ENCODE data around the gene CDC42. TPM values are rescaled to one million over a fixed set of nuclear protein-coding genes. Genes with fewer than 3 reads are reported as not detected.

The CDC42 gene
- total and polyA plus RNA-seq, 9 of the 15 experiments (the other 6 are each of a cell fraction or from before 2014, with no cell fraction given), result 186 to 398 (median 325) TPM

DNA sequence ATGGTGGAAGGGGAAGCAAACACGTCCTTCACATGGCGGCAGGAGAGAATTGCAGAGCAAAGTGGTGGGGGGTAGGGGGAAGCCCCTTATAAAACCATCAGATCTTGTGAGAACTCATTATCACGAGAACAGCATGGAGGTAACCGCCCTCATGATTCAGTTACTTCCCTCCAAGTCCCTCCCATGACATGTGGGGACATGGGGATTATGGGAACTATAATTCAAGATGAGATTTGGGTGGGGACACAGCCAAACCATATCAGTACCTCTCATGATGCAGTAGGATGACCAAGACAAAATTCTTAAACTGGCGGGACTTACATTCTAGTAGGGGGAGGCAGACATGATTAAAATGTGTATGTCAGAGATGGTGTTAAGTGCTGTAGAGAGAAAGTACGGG, 51.6 kb downstream of the CDC42 start (continued):
- TF ChIP-seq, protein P1, sequence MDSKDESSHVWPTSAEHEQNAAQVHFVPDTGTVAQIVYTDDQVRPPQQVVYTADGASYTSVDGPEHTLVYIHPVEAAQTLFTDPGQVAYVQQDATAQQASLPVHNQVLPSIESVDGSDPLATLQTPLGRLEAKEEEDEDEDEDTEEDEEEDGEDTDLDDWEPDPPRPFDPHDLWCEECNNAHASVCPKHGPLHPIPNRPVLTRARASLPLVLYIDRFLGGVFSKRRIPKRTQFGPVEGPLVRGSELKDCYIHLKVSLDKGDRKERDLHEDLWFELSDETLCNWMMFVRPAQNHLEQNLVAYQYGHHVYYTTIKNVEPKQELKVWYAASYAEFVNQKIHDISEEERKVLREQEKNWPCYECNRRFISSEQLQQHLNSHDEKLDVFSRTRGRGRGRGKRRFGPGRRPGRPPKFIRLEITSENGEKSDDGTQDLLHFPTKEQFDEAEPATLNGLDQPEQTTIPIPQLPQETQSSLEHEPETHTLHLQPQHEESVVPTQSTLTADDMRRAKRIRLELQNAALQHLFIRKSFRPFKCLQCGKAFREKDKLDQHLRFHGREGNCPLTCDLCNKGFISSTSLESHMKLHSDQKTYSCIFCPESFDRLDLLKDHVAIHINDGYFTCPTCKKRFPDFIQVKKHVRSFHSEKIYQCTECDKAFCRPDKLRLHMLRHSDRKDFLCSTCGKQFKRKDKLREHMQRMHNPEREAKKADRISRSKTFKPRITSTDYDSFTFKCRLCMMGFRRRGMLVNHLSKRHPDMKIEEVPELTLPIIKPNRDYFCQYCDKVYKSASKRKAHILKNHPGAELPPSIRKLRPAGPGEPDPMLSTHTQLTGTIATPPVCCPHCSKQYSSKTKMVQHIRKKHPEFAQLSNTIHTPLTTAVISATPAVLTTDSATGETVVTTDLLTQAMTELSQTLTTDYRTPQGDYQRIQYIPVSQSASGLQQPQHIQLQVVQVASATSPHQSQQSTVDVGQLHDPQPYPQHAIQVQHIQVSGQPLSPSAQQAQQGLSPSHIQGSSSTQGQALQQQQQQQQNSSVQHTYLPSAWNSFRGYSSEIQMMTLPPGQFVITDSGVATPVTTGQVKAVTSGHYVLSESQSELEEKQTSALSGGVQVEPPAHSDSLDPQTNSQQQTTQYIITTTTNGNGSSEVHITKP (IDR thresholded peaks at IDR 0.05; ENCODE audit: partially characterized antibody), result no peak
- TF ChIP-seq, protein P2, sequence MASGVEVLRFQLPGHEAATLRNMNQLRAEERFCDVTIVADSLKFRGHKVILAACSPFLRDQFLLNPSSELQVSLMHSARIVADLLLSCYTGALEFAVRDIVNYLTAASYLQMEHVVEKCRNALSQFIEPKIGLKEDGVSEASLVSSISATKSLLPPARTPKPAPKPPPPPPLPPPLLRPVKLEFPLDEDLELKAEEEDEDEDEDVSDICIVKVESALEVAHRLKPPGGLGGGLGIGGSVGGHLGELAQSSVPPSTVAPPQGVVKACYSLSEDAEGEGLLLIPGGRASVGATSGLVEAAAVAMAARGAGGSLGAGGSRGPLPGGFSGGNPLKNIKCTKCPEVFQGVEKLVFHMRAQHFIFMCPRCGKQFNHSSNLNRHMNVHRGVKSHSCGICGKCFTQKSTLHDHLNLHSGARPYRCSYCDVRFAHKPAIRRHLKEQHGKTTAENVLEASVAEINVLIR (CRISPR knock-in tag; IDR thresholded peaks at IDR 0.05), result no peak
- no peak for TF ChIP-seq ZNF165 (CRISPR knock-in tag; IDR thresholded peaks at IDR 0.05; ENCODE audit: borderline replicate concordance)
- TF ChIP-seq, protein P3, sequence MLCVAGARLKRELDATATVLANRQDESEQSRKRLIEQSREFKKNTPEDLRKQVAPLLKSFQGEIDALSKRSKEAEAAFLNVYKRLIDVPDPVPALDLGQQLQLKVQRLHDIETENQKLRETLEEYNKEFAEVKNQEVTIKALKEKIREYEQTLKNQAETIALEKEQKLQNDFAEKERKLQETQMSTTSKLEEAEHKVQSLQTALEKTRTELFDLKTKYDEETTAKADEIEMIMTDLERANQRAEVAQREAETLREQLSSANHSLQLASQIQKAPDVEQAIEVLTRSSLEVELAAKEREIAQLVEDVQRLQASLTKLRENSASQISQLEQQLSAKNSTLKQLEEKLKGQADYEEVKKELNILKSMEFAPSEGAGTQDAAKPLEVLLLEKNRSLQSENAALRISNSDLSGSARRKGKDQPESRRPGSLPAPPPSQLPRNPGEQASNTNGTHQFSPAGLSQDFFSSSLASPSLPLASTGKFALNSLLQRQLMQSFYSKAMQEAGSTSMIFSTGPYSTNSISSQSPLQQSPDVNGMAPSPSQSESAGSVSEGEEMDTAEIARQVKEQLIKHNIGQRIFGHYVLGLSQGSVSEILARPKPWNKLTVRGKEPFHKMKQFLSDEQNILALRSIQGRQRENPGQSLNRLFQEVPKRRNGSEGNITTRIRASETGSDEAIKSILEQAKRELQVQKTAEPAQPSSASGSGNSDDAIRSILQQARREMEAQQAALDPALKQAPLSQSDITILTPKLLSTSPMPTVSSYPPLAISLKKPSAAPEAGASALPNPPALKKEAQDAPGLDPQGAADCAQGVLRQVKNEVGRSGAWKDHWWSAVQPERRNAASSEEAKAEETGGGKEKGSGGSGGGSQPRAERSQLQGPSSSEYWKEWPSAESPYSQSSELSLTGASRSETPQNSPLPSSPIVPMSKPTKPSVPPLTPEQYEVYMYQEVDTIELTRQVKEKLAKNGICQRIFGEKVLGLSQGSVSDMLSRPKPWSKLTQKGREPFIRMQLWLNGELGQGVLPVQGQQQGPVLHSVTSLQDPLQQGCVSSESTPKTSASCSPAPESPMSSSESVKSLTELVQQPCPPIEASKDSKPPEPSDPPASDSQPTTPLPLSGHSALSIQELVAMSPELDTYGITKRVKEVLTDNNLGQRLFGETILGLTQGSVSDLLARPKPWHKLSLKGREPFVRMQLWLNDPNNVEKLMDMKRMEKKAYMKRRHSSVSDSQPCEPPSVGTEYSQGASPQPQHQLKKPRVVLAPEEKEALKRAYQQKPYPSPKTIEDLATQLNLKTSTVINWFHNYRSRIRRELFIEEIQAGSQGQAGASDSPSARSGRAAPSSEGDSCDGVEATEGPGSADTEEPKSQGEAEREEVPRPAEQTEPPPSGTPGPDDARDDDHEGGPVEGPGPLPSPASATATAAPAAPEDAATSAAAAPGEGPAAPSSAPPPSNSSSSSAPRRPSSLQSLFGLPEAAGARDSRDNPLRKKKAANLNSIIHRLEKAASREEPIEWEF (CRISPR knock-in tag; IDR thresholded peaks at IDR 0.05), result no peak
- TF ChIP-seq ETV5 (CRISPR knock-in tag; IDR thresholded peaks at IDR 0.05; ENCODE audit: low read depth), result no peak
- TF ChIP-seq ZNF354B (CRISPR knock-in tag; IDR thresholded peaks at IDR 0.05), result no peak
- no peak for TF ChIP-seq FOXJ3 (CRISPR knock-in tag; IDR thresholded peaks at IDR 0.05)
- TF ChIP-seq CEBPG (CRISPR knock-in tag; IDR thresholded peaks at IDR 0.05), result no peak
- no peak for TF ChIP-seq CEBPG (tag; conservative IDR thresholded peaks at IDR 0.05 in 1 of 2, IDR thresholded peaks at IDR 0.05 in 1 of 2)
- no peak for TF ChIP-seq BHLHE40 (IDR thresholded peaks at IDR 0.05; ENCODE audit: low read length)
- peak; percentile 74 for TF ChIP-seq CBFA2T3 (IDR thresholded peaks at IDR 0.05)
- TF ChIP-seq ZNF699 (CRISPR knock-in tag; IDR thresholded peaks at IDR 0.05; ENCODE audit: insufficient replicate concordance), result no peak
- no peak for TF ChIP-seq POLR2G (IDR thresholded peaks at IDR 0.05; ENCODE audit: low read depth, low read length)
- no peak for TF ChIP-seq GTF2A2 (tag; IDR thresholded peaks at IDR 0.05)
- no peak for TF ChIP-seq FOXP1 (CRISPR knock-in tag; IDR thresholded peaks at IDR 0.05)
- TF ChIP-seq, protein P4, sequence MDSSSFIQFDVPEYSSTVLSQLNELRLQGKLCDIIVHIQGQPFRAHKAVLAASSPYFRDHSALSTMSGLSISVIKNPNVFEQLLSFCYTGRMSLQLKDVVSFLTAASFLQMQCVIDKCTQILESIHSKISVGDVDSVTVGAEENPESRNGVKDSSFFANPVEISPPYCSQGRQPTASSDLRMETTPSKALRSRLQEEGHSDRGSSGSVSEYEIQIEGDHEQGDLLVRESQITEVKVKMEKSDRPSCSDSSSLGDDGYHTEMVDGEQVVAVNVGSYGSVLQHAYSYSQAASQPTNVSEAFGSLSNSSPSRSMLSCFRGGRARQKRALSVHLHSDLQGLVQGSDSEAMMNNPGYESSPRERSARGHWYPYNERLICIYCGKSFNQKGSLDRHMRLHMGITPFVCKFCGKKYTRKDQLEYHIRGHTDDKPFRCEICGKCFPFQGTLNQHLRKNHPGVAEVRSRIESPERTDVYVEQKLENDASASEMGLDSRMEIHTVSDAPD (CRISPR knock-in tag; IDR thresholded peaks at IDR 0.05), result no peak
- no peak for TF ChIP-seq DMBX1 (CRISPR knock-in tag; IDR thresholded peaks at IDR 0.05; ENCODE audit: borderline replicate concordance)
- no peak for TF ChIP-seq TEAD2 (tag; IDR thresholded peaks at IDR 0.05)
- TF ChIP-seq TAF15 (IDR thresholded peaks at IDR 0.05; ENCODE audit: low read depth, low read length), result no peak
